ENCODE results near the gene COP1. TPM values are rescaled to one million over a fixed set of nuclear protein-coding genes. Genes with fewer than 3 reads are reported as not detected.
"Not testable (repeated sequence)": the region's sequence is repeated elsewhere in the genome, so short reads cannot be mapped to it uniquely, and the experiment has no call there.

The COP1 gene
- total RNA-seq, 1 experiment from 2014 or later: 40.1 TPM

DNA sequence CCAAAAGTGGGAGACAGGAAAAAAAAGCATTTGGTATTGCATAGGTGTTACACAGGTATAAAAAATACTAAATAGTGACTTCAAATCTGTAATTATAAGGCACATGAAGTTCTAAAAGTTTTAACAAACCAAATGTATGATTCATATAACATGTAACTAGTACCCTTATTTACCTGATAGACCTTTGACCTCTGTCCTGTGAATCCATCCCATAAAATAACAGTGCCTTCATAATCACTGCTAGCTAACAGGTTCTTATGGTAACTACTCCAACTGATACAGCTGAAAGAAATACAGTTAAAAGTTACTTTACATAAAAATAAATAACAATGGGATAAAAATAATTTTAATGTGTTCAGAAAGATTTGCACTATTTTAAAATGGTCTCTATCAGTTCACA, 163.5 kb downstream of the COP1 start:
- DNase-seq (ENCODE audit: low read depth): no peak

DNA sequence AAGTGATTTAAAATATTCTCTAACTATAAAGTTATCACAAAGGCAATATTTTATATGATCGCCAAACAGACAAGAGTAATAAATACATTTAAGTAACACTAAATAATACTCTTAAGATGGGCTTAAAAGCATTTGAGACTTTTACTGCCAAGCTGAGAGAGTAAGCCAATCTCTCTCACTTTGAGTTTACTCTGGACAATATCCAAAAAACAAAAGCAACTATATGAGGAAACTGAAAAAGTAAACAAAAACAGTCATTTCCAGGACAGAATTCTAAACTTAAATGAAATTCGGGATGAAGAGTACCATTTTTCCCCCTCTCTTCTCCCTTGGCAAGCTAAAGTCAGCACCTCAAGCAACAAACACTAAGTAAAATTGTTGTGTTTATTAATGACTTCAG, 173.2 kb downstream of the COP1 start:
- no peak for DNase-seq (ENCODE audit: low read depth)

DNA sequence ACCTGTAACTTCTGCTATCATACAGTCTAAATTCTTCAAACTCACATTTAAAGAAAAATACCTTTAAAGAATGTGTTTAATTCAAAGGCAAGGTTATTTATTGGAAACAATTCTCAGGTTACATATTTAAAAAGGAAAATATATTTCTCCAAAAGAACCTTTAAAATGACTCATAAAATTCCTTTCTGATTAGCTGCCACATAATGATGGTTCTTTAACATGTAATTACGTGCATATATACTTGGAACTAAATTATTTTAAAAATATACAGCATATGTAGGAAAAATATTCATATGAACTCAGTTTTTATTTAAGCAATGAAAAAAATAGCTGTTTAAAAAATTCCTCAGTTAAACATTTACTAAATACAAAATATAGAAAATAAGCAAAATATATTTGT, 173.6 kb downstream of the COP1 start:
- no peak for DNase-seq (ENCODE audit: low read depth)

DNA sequence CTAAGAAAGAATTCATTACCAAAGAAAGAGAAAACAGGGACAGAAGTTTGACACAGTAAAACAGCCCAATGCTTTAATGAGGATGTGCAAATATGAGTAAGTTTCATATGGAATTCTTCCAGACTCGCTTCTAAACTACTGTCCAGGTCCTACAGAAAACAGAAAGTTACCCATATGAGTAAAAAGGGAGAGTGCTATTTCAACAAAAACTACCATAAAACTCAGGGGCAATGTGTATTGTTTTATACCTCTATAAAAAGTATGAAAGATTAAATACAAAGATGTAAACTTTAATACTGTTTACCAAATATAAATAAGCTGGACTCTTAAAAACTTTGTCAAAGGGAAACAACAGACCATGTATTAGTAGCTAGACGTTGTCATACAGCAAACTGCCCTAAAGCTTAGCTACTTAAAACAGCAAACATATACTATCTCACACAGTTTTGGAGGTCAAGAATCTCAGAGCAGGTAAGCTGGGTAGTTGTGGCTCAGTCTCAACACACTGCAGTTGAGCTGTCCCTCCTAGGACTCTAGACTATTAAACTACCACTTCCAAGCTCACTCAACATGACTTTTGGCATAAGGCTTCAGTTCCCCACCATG, 174.9 kb downstream of the COP1 start:
- DNase-seq (ENCODE audit: low read depth): no peak

DNA sequence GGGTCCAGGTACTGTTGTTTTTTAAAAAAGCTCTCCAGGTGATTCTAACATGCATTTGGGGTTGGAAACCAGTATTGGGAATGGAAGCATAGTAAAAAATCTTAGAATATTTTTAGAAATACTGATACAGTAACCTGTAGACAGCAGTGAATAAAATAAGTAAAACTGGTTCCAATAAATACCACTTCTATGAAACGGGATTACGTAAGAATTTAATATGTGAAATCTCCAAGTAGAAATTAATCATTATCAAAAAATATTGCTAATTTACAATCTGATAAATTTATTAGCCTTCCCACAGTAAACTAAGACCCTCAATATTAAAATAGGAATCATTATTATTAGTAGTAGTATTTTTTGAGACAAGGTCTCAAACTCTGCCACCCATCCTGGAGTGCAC, 177.5 kb downstream of the COP1 start:
- DNase-seq (ENCODE audit: low read depth): no peak

DNA sequence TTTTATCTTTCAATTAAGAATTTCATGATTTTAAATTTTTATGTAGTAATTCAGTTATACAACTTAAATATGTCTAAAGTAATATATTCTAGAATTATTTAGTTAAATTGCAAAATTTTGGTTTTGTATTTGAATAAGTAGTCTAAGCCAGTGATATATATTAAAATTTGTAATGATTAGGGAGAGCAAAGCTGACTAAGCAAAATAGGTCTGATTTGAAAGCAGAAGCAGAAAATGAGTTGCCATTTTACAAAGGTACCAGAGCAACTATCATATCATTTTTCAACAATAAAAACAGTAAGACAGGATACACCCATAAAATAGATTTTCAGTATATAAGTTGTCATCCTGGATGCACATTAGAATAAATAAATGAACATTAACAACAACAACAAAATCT, 177.9 kb downstream of the COP1 start:
- no peak for DNase-seq (ENCODE audit: low read depth)

DNA sequence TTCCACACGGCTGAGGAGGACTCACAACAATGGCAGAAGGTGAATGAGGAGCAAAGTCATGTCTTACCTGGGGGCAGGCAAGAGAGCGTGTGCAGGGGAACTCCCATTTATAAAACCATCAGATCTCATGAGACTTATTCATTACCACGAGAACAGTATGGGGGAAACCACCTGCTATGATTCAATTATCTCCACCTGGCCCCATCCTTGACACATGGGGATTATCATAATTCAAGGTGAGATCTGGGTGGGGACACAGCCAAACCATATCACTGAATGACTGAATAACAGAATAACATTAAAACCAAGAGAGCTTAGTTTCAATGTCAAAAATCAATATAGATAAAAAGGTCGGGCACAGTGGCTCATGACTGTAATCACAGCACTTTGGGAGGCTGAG, 179.2 kb downstream of the COP1 start:
- DNase-seq (ENCODE audit: low read depth): not testable (repeated sequence)

DNA sequence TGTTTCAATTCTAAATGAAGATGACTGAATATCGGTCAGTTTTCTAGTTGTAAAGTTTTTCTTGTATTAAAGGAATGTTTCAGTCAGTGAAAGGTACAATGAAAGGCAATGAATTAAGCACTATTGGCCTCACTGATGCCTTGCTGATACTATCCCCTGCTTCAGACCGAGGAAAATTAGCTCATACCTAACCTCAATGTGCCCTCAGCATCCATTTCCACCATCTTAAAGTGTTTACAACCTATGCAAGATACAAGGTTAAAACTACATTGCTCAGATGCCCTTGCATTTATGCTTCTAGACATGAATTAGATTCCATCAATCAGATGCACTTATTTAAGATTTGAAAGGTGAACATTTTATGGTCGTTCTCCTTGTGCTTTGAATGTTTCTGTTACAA, 184.5 kb downstream of the COP1 start:
- DNase-seq (ENCODE audit: low read depth): no peak

DNA sequence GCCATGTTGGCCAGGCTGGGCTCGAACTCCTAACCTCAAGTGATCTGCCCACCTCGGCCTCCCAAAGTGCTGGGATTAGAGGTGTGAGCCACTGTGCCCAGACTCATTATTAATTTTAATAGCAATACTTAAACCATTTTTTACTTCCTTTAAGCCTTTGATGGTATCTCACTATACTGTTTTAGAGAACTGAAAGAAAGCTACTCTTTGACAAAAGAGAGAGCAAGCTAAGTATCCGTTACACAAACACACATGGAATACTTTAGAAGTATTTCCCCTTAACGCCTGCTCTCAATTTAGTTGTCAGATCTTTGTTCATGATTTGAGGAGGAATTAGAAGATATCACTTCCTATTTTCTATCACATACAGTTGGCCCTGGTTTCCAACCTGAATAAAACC, 189.4 kb downstream of the COP1 start:
- DNase-seq (ENCODE audit: low read depth): no peak

DNA sequence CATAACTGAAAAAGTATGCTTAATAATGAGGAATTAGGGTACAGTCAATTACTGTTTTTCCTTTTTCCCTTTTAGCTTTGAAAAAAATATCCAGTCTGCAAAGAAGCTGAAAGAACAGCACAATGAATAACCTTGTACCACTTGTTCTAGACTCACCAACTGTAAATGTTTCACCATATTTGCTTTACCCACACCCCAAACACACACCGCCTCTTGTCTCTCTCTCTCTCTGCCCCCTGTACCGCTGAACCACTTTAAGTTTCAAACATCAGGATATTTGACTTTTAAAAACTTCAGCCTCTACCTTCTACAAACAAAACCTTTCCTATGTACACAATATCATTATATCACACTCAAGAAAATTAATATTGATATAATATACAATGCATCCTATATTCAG, 197.1 kb downstream of the COP1 start:
- DNase-seq (ENCODE audit: low read depth): no peak

DNA sequence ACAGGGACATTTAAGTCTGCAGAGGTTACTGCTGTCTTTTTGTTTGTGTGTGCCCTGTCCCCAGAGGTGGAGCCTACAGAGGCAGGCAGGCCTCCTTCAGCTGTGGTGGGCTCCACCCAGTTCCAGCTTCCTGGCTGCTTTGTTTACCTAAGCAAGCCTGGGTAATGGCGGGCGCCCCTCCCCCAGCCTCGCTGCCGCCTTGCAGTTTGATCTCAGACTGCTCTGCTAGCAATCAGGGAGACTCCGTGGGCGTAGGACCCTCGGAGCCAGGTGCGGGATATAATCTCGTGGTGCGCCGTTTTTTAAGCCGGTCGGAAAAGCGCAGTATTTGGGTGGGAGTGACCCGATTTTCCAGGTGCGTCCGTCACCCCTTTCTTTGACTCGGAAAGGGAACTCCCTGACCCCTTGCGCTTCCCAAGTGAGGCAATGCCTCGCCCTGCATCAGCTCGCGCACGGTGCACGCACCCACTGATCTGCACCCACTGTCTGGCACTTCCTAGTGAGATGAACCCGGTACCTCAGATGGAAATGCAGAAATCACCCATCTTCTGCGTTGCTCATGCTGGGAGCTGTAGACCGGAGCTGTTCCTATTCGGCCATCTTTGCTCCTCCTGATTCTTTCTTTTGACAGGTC, 199.2 kb downstream of the COP1 start:
- DNase-seq (ENCODE audit: low read depth): not testable (repeated sequence)

DNA sequence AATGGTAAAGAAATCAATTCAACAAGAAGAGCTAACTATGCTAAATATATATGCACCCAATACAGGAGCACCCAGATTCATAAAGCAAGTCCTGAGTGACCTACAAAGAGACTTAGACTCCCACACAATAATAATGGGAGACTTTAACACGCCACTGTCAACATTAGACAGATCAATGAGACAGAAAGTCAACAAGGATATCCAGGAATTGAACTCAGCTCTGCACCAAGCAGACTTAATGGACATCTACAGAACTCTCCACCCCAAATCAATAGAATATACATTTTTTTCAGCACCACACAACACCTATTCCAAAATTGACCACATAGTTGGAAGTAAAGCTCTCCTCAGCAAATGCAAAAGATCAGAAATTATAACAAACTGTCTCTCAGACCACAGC, 212.4 kb downstream of the COP1 start:
- not testable (repeated sequence) for DNase-seq (ENCODE audit: low read depth)

DNA sequence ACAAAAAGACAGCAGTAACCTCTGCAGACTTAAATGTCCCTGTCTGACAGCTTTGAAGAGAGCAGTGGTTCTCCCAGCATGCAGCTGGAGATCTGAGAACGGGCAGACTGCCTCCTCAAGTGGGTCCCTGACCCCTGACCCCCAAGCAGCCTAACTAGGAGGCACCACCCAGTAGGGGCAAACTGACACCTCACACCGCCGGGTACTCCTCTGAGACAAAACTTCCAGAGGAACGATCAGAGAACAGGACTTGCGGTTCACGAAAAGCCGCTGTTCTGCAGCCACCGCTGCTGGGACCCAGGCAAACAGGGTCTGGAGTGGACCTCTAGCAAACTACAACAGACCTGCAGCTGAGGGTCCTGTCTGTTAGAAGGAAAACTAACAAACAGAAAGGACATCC, 214.3 kb downstream of the COP1 start:
- DNase-seq (ENCODE audit: low read depth): not testable (repeated sequence)

DNA sequence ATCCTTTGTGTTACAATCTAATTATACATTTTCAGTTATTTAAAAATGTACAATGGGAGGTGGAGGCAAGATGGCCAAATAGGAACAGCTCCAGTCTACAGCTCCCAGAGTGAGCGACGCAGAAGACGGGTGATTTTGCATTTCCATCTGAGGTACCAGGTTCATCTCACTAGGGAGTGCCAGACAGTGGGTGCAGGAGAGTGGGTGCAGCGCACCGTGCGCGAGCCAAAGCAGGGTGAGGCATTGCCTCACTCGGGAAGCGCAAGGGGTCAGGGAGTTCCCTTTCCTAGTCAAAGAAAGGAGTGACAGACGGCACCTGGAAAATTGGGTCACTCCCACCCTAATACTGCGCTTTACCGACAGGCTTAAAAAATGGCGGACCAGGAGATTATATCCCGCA, 214.9 kb downstream of the COP1 start:
- not testable (repeated sequence) for DNase-seq (ENCODE audit: low read depth)

DNA sequence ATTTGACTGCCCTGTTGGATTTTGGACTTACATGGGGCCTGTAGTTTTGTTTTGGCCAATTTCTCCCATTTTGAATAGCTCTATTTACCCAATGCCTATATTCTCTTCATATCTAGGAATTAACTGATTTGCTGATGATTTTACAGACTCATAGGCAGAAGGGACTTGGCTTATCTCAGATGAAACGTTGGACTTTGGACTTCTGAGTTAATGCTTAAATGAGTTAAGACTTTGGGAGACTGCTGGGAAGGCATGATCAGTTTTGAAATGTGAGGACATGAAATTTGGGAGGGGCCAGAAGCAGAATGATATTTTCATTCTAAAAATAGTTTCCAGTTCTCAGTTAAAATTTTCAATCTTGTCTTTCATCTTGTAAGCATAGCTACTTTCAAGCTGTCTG, 222.3 kb downstream of the COP1 start:
- no peak for DNase-seq (ENCODE audit: low read depth)

DNA sequence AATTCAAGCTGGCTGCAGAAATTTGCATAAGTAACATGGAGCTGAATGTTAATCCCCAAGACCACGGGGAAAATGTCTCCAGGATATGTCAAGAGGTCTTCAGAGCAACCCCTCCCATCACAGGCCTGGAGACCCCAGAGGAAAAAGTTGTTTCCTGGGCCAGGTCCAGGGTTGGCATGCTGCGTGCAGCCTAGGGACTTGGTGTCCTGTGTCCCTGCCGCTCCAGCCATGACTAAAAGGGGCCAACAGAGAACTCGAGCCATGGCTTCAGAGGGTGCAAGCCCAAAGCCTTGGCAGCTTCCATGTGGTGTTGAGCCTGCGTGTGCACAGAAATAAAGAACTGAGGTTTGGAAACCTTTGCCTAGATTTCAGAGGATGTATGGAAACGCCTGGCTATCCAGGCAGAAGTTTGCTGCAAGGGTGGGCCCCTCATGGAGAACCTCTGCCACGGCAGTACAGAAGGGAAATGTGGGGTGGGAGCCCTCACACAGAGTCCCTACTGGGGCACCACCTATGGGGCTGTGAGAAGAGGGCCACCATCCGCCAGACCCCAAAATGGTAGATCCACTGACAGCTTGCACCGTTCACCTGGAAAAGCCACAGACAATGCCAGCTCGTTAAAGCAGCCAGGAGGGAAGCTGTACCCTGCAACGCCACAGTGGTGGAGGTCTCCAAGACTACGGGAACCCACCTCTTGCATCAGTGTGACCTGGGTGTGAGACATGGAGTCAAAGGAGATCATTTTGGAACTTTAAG, 222.9 kb downstream of the COP1 start:
- no peak for DNase-seq (ENCODE audit: low read depth)

DNA sequence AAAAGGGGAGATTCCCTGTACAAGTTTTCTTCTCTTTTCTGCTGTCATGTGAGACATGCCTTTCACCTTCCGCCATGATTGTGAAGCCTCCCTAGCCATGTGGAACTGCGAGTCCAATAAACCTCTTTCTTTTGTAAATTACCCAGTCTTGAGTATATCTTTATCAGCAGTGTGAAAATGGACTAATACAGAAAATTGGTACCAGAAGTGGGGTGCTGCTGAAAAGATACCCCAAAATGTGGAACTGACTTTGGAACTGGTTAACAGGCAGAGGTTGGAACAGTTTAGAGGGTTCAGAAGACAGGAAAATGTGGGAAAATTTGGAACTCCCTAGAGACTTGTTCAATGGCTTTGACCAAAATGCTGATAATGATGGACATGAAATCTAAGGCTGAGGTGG, 223.7 kb downstream of the COP1 start:
- DNase-seq (ENCODE audit: low read depth): not testable (repeated sequence)

DNA sequence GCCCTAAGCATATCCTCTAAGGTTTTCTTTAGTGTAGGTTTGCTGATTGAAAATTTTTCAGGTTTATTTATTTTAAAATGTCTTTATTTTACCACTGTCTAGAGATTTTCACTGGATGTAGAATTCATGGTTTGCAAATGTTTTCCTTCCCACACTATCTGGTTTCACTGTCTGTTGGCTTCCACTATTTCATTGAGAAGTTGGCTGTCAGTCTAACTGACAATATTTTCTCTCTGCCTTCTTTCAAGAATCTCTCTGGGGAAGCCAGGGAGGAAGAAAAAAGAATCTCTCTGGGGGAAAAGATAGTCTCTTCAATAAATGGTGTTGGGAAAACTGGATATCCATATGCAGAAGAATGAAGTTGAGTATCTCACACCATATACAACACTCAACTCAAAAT, 226.0 kb downstream of the COP1 start:
- no peak for DNase-seq (ENCODE audit: low read depth)

DNA sequence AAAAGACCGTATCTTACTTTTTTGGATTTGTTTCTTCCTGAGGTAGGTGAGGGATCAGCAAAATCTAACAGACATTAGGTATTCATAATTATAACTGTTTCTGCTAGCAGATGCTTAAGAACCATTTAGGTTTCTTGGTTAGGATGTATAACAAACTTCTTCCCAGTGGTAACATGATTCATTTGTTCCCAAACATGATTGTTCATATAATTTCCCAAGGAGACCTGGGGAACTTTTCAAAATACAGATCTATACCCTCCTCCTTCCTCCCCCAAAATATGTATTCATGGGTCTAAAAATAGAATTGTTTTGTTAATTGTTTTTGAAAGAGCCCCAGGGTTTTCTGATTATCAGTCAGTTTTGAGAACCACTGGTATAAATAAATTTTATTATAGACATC, 228.2 kb downstream of the COP1 start:
- no peak for DNase-seq (ENCODE audit: low read depth)

DNA sequence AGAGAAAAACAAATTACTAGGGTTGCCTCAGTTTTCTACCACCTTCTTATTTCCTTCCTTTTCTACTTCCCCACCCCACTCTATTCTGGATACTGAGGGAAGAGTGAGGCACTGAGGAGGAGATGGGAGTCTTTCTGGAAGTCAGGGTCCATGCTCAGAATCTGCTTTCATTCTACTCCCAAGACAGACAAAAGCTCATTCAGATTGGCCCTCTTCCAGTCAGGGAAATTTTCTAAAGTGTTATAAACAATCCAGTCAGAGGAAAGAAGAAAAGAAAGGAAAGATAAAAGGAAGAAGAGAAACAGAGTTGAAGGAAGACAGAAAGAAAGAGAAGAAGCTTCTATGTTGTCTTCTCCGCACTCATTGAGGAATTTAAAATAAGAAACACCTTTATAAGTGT, 228.6 kb downstream of the COP1 start:
- DNase-seq (ENCODE audit: low read depth): no peak

DNA sequence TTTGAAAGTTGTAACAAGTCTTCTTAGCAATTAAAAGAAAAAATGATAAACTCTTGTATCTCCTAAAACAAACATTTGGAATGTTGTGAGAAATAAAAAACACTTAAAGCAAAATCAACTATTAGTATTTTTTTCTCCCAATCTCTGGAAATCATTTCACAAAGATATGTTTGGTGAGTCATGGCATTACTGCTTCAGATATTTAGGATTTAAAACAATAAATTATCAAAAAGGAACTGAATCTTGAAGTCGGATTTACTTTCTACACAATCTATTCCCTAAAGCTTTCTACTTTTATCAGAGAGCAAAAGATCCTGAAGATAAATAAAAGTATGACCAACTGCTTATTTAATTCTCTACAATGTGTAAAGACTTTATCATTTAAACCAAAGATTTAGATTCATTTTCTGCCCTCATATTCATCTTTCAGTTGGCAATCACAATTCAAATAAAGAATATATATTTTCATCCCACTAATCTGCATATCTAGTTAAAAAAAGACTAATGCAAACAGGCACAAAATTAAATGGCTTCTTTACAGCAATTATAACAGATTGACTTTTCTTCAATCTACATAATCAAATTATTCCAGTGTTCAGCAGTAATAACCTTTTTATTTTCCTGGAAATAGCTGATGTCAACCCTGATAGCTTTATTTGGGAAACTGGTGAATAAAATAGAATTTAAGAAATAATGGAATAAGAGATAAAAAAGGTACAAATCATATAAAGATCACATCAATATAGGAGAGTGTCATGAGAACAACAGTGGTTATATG, 230.0 kb downstream of the COP1 start:
- peak; percentile 3 for DNase-seq (ENCODE audit: low read depth)

DNA sequence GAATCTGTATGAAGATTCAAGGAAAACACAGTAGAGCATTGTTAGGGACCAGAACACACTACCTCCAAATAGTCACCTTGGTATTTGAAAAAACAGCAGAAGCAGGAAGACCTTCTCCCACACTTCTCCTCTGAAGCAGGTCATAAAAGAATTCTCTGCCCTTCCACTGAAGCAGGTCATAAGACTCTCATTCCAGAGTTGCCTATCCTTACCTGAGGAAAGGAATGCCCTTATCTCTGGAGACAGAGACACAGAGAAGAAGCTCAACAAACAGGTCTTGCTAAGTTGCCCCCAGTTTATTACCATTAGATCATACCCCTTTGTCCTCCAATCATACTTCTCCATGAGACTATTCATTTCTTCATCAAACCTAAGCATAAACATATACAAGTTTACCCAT, 237.9 kb downstream of the COP1 start:
- DNase-seq (ENCODE audit: low read depth): no peak
